H1 (cell line): Measurements from ENCODE around the gene SCAI.

Source experiments
- ATF2 ChIP-seq: IDR thresholded peaks from 2 replicates; pipeline ENCODE4 v1.6.1; 2012; ENCODE audit warnings: low read length, inconsistent platforms
- CTCF ChIP-seq, 3 experiments: IDR thresholded peaks; 1 replicate in 2 of 3; 2 replicates in 1 of 3; pipeline versions ENCODE4 v1.5.1 to v1.6.1; 2011; ENCODE audit warnings: low read length in 3 of 3, mild to moderate bottlenecking in 3 of 3, inconsistent platforms in 2 of 3, low read depth in 1 of 3, moderate library complexity in 1 of 3; ENCODE audit not compliant: insufficient read depth in 1 of 3; ENCODE audit errors: control extremely low read depth in 1 of 3
- EZH2 ChIP-seq: fragments of 200-600 bp; sonication (generic); IDR thresholded peaks from 2 replicates; pipeline ENCODE4 v1.7.1; 2012; ENCODE audit warnings: low read depth, mild to moderate bottlenecking, moderate library complexity, low read length, inconsistent platforms; ENCODE audit not compliant: severe bottlenecking
- JUND ChIP-seq: IDR thresholded peaks from 2 replicates; pipeline ENCODE4 v1.6.1; 2011; ENCODE audit warnings: mild to moderate bottlenecking, improper control_type of control experiment, low read length
- KDM1A ChIP-seq: fragments of 200-600, 300-600 bp; sonication (generic); IDR thresholded peaks from 2 replicates; pipeline ENCODE4 v1.7.1; 2016; ENCODE audit warnings: mild to moderate bottlenecking, low read length, borderline replicate concordance
- MAFK ChIP-seq: IDR thresholded peaks from 2 replicates; pipeline ENCODE4 v1.6.1; 2012; ENCODE audit warnings: low read depth, mild to moderate bottlenecking, improper control_type of control experiment, low read length
- MAX ChIP-seq: IDR thresholded peaks from 2 replicates; pipeline ENCODE4 v1.6.1; 2012; ENCODE audit warnings: inconsistent platforms
- POLR2AphosphoS5 ChIP-seq: IDR thresholded peaks from 2 replicates; pipeline ENCODE4 v1.6.1; 2011; ENCODE audit warnings: low read depth, low read length
- RAD21 ChIP-seq, 2 experiments: IDR thresholded peaks in 1 of 2; conservative IDR thresholded peaks in 1 of 2; 2 replicates each; pipeline ENCODE4 v1.6.1; 2011; ENCODE audit warnings: low read depth in 2 of 2, low read length in 2 of 2, improper control_type of control experiment in 1 of 2, inconsistent platforms in 1 of 2, mild to moderate bottlenecking in 1 of 2, moderate library complexity in 1 of 2
- SP4 ChIP-seq: IDR thresholded peaks from 2 replicates; pipeline ENCODE4 v1.6.1; 2012; ENCODE audit warnings: low read length, inconsistent platforms
- YY1 ChIP-seq: IDR thresholded peaks from 2 replicates; pipeline ENCODE4 v1.6.1; 2011; ENCODE audit warnings: low read depth, mild to moderate bottlenecking, low read length
- ZNF274 ChIP-seq: IDR thresholded peaks from 2 replicates; pipeline ENCODE4 v1.7.0; 2012; ENCODE audit warnings: low read length, borderline replicate concordance; ENCODE audit errors: extremely low read depth

GRCh38 chr9:125103021-125103420 lies 40.3 kb downstream of the SCAI start:
- TF ChIP-seq RAD21 (IDR thresholded peaks at IDR 0.05 in 1 of 2, conservative IDR thresholded peaks at IDR 0.05 in 1 of 2; ENCODE audit: low read depth in 2 of 2, low read length in 2 of 2): no peak
- TF ChIP-seq YY1: no peak
- no peak for TF ChIP-seq MAFK
- TF ChIP-seq MAX: no peak
- TF ChIP-seq POLR2AphosphoS5: no peak
- TF ChIP-seq CTCF (IDR thresholded peaks at IDR 0.05; ENCODE audit: control extremely low read depth in 1 of 3, insufficient read depth in 1 of 3, low read depth in 1 of 3, low read length in 3 of 3): no peak
- no peak for TF ChIP-seq EZH2
- no peak for TF ChIP-seq ZNF274
- TF ChIP-seq ATF2: no peak
- no peak for TF ChIP-seq JUND
- no peak for TF ChIP-seq KDM1A
- no peak for TF ChIP-seq SP4
